Measurements from ENCODE around the gene TSHZ1. TPM values are rescaled to one million over a fixed set of nuclear protein-coding genes. Genes with fewer than 3 reads are reported as not detected.
A peak's percentile ranks its signal among the peaks of the same experiment; 100 is the strongest.

Gene TSHZ1
- total and polyA plus RNA-seq, 9 donors: 27.9 to 109 (median 65.6) TPM

DNA sequence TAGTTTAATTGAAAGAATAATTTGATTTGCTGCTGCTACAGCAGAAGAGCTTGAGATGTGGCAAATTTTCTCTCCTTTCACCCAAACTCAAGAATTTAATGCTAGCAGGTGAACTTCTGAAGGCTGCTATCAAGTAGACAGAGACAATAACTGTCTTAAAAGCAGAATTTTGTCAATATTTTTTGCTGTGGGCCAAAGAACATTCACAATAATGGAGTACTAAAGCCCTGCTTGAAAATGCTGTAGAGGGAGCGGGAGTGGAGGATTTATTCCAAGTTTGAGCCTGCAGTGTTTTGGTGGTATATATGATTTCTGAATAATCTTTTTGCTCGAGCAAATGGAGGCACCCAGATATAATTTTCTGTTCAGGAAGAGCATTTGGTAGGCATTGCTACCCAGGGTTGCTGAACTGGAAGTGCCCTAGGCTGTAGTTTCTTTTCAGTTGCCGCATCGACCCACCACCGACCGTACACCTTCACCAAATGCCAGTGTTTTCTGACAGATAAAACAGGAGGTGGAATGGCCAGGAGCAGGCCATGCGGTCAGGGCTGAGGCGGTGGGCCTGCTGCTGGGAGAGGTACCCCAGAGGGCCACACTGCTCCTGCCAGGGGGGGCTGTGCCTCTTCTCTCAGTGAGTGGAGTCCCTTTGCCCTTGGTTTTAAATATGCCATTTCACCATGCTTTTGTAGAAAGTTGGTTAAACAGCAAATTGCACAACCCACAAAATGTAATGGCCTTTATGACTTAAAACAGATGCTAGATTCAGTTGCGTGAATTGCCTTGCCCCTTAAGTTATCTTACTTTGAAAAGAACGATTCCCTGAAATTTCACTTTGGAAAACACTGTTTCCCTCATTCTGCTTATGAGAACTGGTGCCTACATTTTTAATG is 36.4 kb downstream of the TSHZ1 start:
- Histone ChIP-seq H3K9me3 (no peaks in the 10 kb centered on the region), H3K27me3 (no peaks in the 10 kb centered on the region), H3K36me3 (no peaks in the 10 kb centered on the region), H3K4me1 (ENCODE audit: insufficient read depth) (peaks cover 38% of the 10 kb centered on the region), H3K4me3 (peak overlapping the region; percentile 39), H3K27ac (peak overlapping the region; percentile 81 to 84)
- intact Hi-C loops (cut with DNase I): loop anchor here in 2 of 4 donors (5.0 kb wide), 2 partner anchors 35 to 40 kb away; partner anchors contain the start of genes PTGR3 (in 1 of the 2) and TSHZ1 (in 1 of the 2)
- WGBS, 3 donors: 25 to 38% (median 27%) methylated on average over 10 of the region's 10 CpGs
- TF ChIP-seq POLR2A (IDR thresholded peaks at IDR 0.05) (no peak), EP300 (IDR thresholded peaks at IDR 0.05) (no peak)
- TF ChIP-seq, protein P1, sequence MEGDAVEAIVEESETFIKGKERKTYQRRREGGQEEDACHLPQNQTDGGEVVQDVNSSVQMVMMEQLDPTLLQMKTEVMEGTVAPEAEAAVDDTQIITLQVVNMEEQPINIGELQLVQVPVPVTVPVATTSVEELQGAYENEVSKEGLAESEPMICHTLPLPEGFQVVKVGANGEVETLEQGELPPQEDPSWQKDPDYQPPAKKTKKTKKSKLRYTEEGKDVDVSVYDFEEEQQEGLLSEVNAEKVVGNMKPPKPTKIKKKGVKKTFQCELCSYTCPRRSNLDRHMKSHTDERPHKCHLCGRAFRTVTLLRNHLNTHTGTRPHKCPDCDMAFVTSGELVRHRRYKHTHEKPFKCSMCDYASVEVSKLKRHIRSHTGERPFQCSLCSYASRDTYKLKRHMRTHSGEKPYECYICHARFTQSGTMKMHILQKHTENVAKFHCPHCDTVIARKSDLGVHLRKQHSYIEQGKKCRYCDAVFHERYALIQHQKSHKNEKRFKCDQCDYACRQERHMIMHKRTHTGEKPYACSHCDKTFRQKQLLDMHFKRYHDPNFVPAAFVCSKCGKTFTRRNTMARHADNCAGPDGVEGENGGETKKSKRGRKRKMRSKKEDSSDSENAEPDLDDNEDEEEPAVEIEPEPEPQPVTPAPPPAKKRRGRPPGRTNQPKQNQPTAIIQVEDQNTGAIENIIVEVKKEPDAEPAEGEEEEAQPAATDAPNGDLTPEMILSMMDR (IDR thresholded peaks at IDR 0.05): no peak
- DNase-seq: no peak

DNA sequence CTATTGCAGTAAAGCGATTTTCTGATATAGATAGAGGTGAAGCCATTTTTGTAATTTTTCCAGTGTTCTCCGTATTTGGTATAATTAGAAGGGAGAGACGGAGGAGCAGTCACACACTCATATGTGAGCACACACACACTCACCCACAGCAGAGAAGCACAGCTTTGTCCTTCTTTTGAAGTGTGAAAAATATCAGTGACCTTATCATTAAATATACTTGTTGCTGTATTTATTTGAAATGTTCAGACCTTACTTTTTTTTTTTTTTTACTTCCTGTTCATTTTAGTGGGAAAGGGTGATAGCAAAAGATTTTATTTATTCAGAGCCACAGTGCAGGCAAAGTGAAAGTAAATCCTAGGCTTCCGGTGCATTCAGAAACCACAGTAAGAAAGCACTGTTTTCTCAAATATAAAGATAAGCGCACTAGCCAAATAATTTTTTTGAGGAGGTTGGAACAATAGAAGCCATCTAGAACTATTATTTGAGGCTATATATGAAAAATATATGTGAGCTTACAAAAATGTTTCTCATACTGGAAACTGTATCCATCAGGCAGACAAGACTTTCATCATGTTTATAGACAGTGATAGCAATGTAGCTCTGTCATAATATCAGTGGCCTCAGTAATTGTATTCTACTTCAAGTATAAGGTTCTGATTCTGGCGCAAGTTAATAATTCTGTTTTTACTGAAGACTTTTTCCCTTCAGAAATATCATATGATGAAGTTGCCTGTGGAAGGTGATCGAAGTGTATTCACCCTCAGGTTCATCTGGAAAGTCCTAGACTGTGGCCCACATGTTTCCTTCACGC is 37.2 kb downstream of the TSHZ1 start:
- TF ChIP-seq, protein P1 (IDR thresholded peaks at IDR 0.05): no peak
- TF ChIP-seq EP300 (IDR thresholded peaks at IDR 0.05) (no peak), POLR2A (IDR thresholded peaks at IDR 0.05) (no peak)
- H3K36me3 ChIP-seq: no peaks in the 10 kb centered on the region
- H3K27me3 ChIP-seq: no peaks in the 10 kb centered on the region
- DNase-seq: no peak
- intact Hi-C loops (cut with DNase I): loop anchor here in 2 of 4 donors (5.0 kb wide), 2 partner anchors 36 to 41 kb away; partner anchors contain the start of genes PTGR3 (in 1 of the 2) and TSHZ1 (in 1 of the 2)
- 13 to 19% (median 15%) methylated on average over 8 of the region's 8 CpGs for WGBS, 3 donors
- peak overlapping the region; percentile 81 to 84 for H3K27ac ChIP-seq
- H3K9me3 ChIP-seq: no peaks in the 10 kb centered on the region
- peak overlapping the region; percentile 39 for H3K4me3 ChIP-seq
- H3K4me1 ChIP-seq (ENCODE audit: insufficient read depth): peaks cover 35% of the 10 kb centered on the region

DNA sequence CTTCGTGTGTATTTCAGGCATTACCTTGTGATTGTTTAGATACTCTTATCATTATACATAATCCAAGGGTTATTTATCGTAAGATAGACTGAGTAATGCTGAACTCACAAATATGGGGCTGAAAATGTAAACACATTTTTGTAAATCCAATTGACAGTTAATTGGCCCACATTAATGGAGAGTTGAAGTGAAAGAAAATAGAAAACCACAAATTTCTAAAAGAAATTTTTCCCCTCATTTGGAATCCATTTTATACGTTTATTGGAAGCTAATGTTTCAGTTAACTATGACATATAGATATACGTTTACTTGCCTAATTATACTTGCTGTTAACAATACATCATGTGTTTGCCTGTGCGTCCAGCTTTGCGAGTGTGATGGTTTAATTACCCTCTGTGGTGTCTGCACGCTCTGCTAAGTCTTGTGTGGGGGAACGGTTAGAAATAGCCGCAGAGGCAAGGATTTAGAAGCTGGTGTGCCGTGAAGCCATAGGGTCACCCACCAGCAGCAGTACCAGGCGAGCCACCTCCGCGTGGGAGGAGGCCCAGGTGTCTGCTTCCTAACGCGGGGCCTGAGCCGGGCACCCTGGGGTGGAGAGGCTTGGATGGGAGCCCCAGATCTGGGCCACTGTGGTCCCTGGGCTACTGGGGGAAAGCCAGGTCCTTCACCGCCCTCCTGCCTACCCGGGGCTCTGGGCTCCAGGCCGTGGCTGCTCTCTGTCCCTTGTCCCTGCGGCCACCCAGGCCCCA is 38.0 kb downstream of the TSHZ1 start:
- Histone ChIP-seq H3K9me3 (no peaks in the 10 kb centered on the region), H3K4me3 (peak overlapping the region; percentile 39), H3K36me3 (no peaks in the 10 kb centered on the region), H3K27me3 (no peaks in the 10 kb centered on the region), H3K4me1 (ENCODE audit: insufficient read depth) (peaks cover 32% of the 10 kb centered on the region), H3K27ac (peak overlapping the region; percentile 81 to 84)
- TF ChIP-seq, protein P1 (IDR thresholded peaks at IDR 0.05): no peak
- TF ChIP-seq EP300 (IDR thresholded peaks at IDR 0.05) (no peak), POLR2A (IDR thresholded peaks at IDR 0.05) (no peak)
- intact Hi-C loops (cut with DNase I): loop anchor here in 2 of 4 donors (5.0 kb wide), 2 partner anchors 36 to 41 kb away; partner anchors contain the start of genes PTGR3 (in 1 of the 2) and TSHZ1 (in 1 of the 2)
- DNase-seq: no peak
- 58 to 69% (median 62%) methylated on average over 20 of the region's 20 CpGs for WGBS, 3 donors
